Muscle layer of duodenum (tissue), 2 donors: ENCODE results near the gene C6orf132.

Experiments used
- H3K27ac ChIP-seq: one replicate; pipeline ENCODE4 v1.7.0; 2013; ENCODE audit warnings: mild to moderate bottlenecking, low read length
- H3K27me3 ChIP-seq: one replicate; pipeline ENCODE4 v1.7.0; 2013; ENCODE audit warnings: low read depth, mild to moderate bottlenecking, control low read depth, low read length
- H3K36me3 ChIP-seq, 2 donors: one replicate each; pipeline ENCODE4 v1.7.0; 2013; ENCODE audit warnings: low read length in 2 of 2, control low read depth in 1 of 2, mild to moderate bottlenecking in 1 of 2; ENCODE audit not compliant: insufficient read depth in 2 of 2, control insufficient read depth in 1 of 2
- H3K4me1 ChIP-seq, 2 donors: one replicate each; pipeline ENCODE4 v1.7.0; 2013; ENCODE audit warnings: low read length in 2 of 2, mild to moderate bottlenecking in 2 of 2, control low read depth in 1 of 2, moderate library complexity in 1 of 2; ENCODE audit not compliant: insufficient read depth in 2 of 2, control insufficient read depth in 1 of 2
- H3K4me3 ChIP-seq, 2 donors: one replicate each; pipeline ENCODE4 v1.7.0; 2013; ENCODE audit warnings: low read length in 2 of 2, low read depth in 1 of 2, mild to moderate bottlenecking in 1 of 2
- H3K9me3 ChIP-seq, 2 donors: one replicate each; pipeline ENCODE4 v1.7.0; 2013; ENCODE audit warnings: low read length in 2 of 2, control low read depth in 1 of 2, mild to moderate bottlenecking in 1 of 2; ENCODE audit not compliant: control insufficient read depth in 1 of 2
- donor health status: healthy.

The C6orf132 gene

DNA sequence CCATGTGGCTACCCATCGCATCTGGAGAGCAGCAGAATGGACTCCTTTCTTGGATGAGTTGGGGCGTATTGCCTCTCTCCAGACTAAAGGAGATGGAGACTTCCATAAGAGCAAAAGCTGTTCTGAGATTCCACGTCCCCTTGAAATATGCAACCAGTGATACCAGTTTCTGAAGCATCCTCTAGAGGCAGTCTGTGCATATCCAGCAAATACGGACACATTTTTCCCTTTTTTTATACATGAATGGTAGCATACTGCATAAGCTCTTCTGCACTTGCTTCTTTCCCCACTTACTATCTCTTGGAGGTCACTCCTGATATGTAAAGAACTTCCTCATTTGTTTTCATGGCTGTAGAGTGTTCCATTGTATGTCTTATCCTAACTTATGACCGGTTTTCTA is 57.5 kb downstream of the C6orf132 start:
- no peaks in the 10 kb centered on the region for H3K9me3 ChIP-seq
- no peaks in the 10 kb centered on the region for H3K27me3 ChIP-seq
- peaks cover 5 to 12% of the 10 kb centered on the region in 2 donors for H3K36me3 ChIP-seq
- no peak overlapping the region for H3K27ac ChIP-seq
- no peaks in the 10 kb centered on the region for H3K4me1 ChIP-seq
- no peak overlapping the region for H3K4me3 ChIP-seq

DNA sequence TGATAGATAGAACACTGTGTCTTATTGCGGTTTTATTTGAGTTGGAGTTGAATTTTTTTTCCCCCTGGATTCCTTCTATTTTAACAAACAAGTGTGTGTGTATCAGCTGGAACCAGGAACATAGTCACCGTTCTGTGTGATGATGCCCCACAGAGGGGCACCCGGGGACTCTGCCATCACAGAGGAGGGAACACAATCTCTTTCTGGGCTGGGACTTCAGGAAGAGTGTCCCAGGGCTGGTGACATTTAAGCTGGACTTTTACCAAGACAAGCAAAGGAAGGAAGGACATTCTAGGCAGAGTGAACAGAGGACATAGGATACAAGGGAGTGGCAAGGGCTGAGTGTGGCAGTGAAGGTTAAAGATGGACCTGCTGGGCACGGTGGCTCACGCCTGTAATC is 58.9 kb downstream of the C6orf132 start:
- H3K27me3 ChIP-seq, result no peaks in the 10 kb centered on the region
- no peaks in the 10 kb centered on the region for H3K4me1 ChIP-seq
- no peak overlapping the region for H3K27ac ChIP-seq
- H3K9me3 ChIP-seq, result no peaks in the 10 kb centered on the region
- H3K4me3 ChIP-seq, result no peak overlapping the region
- peaks cover 6 to 23% of the 10 kb centered on the region in 2 donors for H3K36me3 ChIP-seq

DNA sequence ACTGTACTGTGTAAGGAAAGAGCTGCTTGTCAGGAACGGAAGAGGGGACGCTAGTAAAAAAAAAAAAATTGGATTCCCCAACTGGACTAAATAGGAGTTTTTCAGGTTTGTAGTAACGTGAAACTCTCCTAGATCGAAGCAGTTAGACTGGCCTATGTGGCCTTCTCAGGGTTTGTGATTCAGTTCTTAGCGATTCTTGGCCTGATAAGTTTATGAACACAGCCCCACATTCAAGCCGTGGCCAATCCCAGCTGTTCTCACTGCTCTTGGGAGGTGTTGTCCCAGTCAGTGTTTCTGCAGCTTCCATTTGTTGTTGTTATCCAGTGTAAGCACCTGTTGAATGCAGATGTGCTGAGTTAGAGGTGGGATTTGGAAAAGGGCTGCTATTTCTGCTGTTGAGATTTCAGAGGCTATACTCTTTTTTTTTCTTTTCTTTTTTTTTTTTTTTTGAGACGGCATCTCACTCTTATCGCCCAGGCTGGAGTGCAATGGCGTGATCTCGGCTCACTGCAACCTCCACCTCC is 62.4 kb downstream of the C6orf132 start:
- Histone ChIP-seq H3K4me1 (no peaks in the 10 kb centered on the region), H3K9me3 (no peaks in the 10 kb centered on the region), H3K4me3 (no peak overlapping the region), H3K27ac (no peak overlapping the region), H3K36me3 (peaks cover 19 to 44% of the 10 kb centered on the region in 2 donors), H3K27me3 (no peaks in the 10 kb centered on the region)

DNA sequence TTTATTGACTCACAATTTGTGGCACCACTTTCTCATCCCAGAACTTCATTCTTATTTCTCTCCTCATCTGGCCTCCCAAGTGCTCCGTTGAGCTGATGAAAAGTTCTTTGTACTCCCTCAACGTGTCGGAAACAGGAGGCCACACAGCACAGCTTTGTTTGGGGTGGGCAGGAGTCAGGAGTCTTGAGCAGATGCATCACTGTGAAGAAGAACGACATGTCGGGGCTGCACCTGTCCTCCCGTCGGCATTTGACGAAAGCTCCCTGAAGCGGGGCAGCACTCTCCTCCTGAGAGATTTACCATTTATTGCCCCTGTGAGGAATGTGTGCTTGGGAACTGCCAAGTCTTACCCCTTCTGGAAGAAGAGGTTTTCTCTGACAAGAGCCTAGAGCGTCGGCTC is 64.0 kb downstream of the C6orf132 start:
- no peaks in the 10 kb centered on the region for H3K4me1 ChIP-seq
- H3K27ac ChIP-seq, result no peak overlapping the region
- no peaks in the 10 kb centered on the region for H3K9me3 ChIP-seq
- no peak overlapping the region for H3K4me3 ChIP-seq
- no peaks in the 10 kb centered on the region for H3K27me3 ChIP-seq
- H3K36me3 ChIP-seq, result peaks cover 29 to 59% of the 10 kb centered on the region in 2 donors

DNA sequence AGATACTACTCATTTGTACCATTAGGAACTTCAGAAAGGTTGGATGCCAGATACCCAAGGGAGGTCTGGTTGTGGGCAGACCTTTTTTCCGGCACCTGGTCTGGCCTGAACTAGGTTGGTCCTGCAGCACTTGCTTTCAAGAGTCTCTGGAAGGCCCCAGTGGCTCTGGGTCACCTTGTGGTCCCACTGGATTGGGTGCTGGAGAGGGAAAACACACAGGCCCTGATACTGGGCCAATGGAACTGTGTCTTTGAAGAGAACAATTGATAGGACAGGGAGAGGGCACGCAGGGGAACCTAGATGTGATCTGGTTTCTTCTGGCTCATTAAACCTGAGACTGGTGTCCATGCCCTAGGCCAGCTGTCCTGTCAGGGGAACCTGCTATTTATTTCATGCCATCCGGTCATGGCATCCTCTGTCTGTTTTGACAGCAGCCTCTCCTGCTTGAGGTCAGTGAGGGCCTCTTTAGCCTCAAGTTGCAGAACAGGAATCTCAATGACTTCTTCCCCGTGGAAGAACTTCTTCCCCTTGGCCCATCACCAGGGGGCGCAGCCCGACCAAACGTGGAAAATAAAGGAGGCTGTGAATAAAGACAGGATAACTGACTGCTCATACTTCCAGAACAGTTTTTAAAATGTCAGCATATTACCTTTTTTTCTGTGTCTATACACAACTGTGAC is 67.1 kb downstream of the C6orf132 start:
- H3K36me3 ChIP-seq, result peaks cover 44 to 77% of the 10 kb centered on the region in 2 donors
- no peak overlapping the region for H3K27ac ChIP-seq
- H3K27me3 ChIP-seq, result no peaks in the 10 kb centered on the region
- H3K4me3 ChIP-seq, result no peak overlapping the region
- H3K9me3 ChIP-seq, result no peaks in the 10 kb centered on the region
- no peaks in the 10 kb centered on the region for H3K4me1 ChIP-seq

DNA sequence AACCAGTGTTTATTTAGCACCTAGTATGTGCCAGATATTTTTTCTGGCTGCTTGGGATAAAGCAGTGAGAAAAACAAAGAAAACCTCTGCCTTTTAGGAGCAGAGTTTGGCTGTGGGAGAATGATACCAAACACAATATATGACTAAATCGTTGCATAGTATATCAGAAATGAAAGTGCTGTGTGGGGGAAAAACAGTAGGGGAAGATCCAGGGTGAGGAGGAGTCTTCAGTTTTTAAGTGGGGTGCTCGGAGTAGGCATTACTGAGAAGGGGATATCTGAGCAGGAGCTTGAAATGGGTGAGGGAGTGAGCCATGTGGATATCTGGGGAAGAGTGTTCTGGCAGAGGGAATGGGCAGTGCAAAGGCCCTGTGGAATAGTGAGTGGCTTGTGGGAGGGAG is 69.1 kb downstream of the C6orf132 start:
- Histone ChIP-seq H3K36me3 (peaks cover 57 to 79% of the 10 kb centered on the region in 2 donors), H3K9me3 (no peaks in the 10 kb centered on the region), H3K4me1 (no peaks in the 10 kb centered on the region), H3K27me3 (no peaks in the 10 kb centered on the region), H3K4me3 (no peak overlapping the region), H3K27ac (no peak overlapping the region)

DNA sequence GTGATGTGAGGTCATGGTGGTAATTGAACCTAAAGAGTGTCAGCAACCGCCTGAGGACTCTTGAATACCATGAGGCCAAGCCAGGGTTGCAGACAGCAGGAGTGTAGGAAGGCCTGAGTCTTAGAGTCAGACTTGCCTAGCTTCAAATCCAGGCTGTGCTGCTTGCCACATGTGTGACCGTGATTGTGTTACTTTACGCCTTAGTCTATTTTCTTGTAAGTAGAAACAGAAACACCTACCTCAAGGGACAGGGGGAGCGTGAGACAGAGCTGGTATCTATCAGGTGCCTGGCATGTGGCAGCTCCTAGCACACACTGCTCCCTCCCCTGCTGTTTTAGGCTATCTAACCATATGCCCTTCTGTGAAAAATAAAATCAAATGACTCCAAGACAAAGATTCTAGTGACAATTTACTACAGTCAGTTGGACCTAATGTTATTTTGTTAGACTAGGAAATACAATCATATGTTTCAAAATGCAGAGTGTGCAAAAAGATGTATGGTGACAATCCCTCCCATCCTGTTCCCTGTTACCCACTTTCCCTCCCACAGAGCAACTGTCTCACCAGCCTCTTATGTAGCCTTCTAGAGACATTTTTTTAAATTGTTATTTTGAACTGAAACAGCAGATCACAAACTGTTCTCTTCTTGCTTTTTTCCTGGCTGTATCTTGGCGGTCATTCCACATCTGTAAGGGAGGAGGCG is 70.4 kb downstream of the C6orf132 start:
- Histone ChIP-seq H3K36me3 (peaks cover 55 to 80% of the 10 kb centered on the region in 2 donors), H3K27ac (no peak overlapping the region), H3K4me3 (no peak overlapping the region), H3K4me1 (no peaks in the 10 kb centered on the region), H3K27me3 (no peaks in the 10 kb centered on the region), H3K9me3 (no peaks in the 10 kb centered on the region)

DNA sequence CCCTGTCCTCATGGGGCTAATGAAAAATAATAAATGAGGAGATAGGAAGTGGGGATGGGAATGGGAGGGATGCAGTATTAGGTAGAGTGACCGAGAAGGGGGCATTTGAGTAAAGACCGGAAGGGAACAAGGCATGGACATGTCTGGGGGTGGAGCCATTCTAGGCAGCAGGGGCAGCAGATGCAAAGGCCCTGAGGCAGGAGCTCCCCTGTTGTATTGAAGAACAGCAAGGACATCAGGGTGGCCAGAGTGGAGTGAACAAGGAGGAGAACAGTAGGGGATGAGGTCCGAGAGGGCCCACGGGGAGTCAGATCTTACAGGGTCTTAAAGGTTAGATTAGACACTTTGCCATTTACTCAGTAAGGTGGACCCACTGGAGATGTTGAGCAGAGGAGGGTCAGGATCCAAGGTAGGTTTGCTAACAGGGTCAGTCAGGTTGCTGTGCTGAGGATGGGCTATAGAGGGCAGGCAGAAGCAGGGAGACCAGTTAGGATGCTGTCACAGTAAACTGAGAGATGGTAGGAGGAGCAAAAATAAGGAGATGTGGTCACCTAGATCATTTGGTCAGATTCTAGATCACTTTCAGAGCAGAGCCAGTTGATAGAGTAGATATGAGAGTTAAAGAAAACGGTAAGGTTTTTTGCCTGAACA is 73.4 kb downstream of the C6orf132 start:
- peaks cover 58 to 81% of the 10 kb centered on the region in 2 donors for H3K36me3 ChIP-seq
- no peaks in the 10 kb centered on the region for H3K4me1 ChIP-seq
- H3K27ac ChIP-seq, result no peak overlapping the region

DNA sequence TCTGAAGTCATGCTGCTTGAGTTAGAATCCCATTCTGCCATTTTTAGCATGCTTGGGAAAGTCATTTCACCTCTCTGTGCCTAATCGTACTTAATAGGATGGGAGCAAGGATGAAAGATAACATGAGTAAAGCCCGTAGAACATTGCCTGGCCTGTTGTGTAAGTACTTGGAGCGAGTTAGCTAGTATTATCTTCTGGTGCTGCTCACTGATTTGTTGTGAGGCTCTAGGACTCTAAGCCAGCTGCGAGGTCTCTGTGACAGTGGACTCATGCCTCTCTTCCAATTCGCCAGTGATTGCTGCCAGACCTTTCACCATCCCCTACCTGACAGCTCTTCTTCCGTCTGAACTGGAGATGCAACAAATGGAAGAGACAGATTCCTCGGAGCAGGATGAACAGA is 74.2 kb downstream of the C6orf132 start:
- no peaks in the 10 kb centered on the region for H3K27me3 ChIP-seq
- H3K36me3 ChIP-seq, result peaks cover 58 to 80% of the 10 kb centered on the region in 2 donors
- H3K4me3 ChIP-seq, result no peak overlapping the region
- no peaks in the 10 kb centered on the region for H3K9me3 ChIP-seq
- H3K27ac ChIP-seq, result no peak overlapping the region
- H3K4me1 ChIP-seq, result no peaks in the 10 kb centered on the region

More for the DNA sequence above, 73.4 kb downstream of the C6orf132 start:
- Histone ChIP-seq H3K4me3 (no peak overlapping the region), H3K9me3 (no peaks in the 10 kb centered on the region), H3K27me3 (no peaks in the 10 kb centered on the region)

DNA sequence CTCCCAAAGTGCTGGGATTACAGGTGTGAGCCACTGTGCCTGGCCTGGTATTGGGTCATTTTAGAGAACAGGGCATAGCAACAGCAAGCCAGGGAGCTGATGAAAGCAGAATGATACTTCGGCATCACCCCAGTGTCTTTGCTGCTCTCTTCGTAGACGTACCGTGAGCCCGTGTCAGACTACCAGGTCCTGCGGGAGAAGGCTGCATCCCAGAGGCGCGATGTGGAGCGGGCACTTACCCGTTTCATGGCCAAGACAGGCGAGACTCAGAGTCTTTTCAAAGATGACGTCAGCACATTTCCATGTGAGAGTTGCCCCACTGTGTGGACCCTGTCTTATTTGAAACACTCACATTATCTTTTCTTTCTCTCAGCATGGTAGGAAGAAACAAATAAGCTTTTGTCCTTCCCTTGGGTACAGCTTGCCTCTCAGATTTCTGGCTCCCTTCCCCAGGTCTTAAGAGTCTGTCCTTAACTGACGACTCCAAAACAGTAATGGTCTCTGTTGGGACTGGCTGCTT is 76.2 kb downstream of the C6orf132 start:
- Histone ChIP-seq H3K27ac (no peak overlapping the region), H3K9me3 (no peaks in the 10 kb centered on the region), H3K4me3 (no peak overlapping the region), H3K27me3 (no peaks in the 10 kb centered on the region), H3K36me3 (peaks cover 47 to 80% of the 10 kb centered on the region in 2 donors), H3K4me1 (no peaks in the 10 kb centered on the region)

DNA sequence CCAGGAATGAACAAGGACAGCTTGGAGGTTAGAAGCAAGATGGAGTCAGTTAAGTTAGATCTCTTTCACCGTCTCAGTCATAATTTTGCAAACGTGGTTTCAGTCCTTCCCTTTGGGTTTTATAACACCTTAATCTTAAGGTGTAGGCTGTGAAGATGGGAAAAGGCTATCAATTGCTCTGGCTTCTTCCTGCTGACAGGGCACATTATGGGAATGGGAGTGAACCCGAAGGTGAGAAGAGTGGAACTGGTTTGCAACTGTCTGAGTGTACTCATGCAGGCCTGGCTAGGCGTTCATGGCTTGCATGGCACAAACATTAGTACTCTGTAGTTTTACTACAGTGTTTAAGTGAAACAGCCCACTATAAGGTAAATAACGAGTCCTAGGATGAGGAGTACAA is 82.7 kb downstream of the C6orf132 start:
- Histone ChIP-seq H3K27ac (no peak overlapping the region), H3K27me3 (no peaks in the 10 kb centered on the region), H3K9me3 (no peaks in the 10 kb centered on the region), H3K4me3 (no peak overlapping the region), H3K36me3 (peaks cover 41 to 86% of the 10 kb centered on the region in 2 donors), H3K4me1 (no peaks in the 10 kb centered on the region)
